Dendritic cell treated with granulocyte-macrophage colony-stimulating factor and Interleukin-4, amounts not matched to agents 40 ng/mL and 50 ng/mL, for 4 days (primary cell): ENCODE data around the gene THAP11.
"Not testable (repeated sequence)": the region's sequence is repeated elsewhere in the genome, so short reads cannot be mapped to it uniquely, and the experiment has no call there.

Experiments
- H3K27ac Mint-ChIP-seq: one replicate; pipeline ENCODE4 v1.8.0; 2022; ENCODE audit warnings: mild to moderate bottlenecking, mixed read lengths
- H3K27me3 Mint-ChIP-seq: one replicate; pipeline ENCODE4 v1.8.0; 2022; ENCODE audit warnings: mild to moderate bottlenecking, mixed read lengths
- H3K36me3 Mint-ChIP-seq: one replicate; pipeline ENCODE4 v1.8.0; 2022; ENCODE audit warnings: low read depth, mixed read lengths
- H3K4me1 Mint-ChIP-seq: one replicate; pipeline ENCODE4 v1.8.0; 2022; ENCODE audit warnings: low read depth, mixed read lengths
- H3K4me3 Mint-ChIP-seq: one replicate; pipeline ENCODE4 v1.8.0; 2022; ENCODE audit warnings: mild to moderate bottlenecking, moderate library complexity, mixed read lengths
- H3K9me3 Mint-ChIP-seq: one replicate; pipeline ENCODE4 v1.8.0; 2022; ENCODE audit warnings: mixed read lengths
- intact Hi-C: fragments of 100-400 bp; cut with micrococcal nuclease; formaldehyde crosslinking; loops from one replicate; pipeline ENCODE4 v1.15.0; 2022

Gene THAP11

GRCh38 chr16:67820608-67821259, 21.4 kb upstream of the THAP11 start:
- Mint-ChIP-seq H3K27me3 (no peaks in the 10 kb centered on the region), H3K36me3 (no peaks in the 10 kb centered on the region), H3K4me3 (no peak overlapping the region), H3K27ac (no peak overlapping the region), H3K4me1 (peaks cover 5% of the 10 kb centered on the region), H3K9me3 (no peaks in the 10 kb centered on the region)
- intact Hi-C loops = no loop called here

- H3K27me3 Mint-ChIP-seq = no peaks in the 10 kb centered on the region
- H3K9me3 Mint-ChIP-seq = no peaks in the 10 kb centered on the region
- intact Hi-C loops = no loop called here
- peaks cover 12% of the 10 kb centered on the region for H3K36me3 Mint-ChIP-seq
- H3K4me1 Mint-ChIP-seq = no peaks in the 10 kb centered on the region
- H3K27ac Mint-ChIP-seq = no peak overlapping the region
- H3K4me3 Mint-ChIP-seq = no peak overlapping the region
Measured at GRCh38 chr16:67822511-67822910, 19.6 kb upstream of the THAP11 start.

GRCh38 chr16:67825119-67825518, 17.0 kb upstream of the THAP11 start:
- Mint-ChIP-seq H3K9me3 (no peaks in the 10 kb centered on the region), H3K27ac (no peak overlapping the region), H3K27me3 (no peaks in the 10 kb centered on the region), H3K36me3 (peaks cover 37% of the 10 kb centered on the region), H3K4me1 (no peaks in the 10 kb centered on the region), H3K4me3 (no peak overlapping the region)
- intact Hi-C loops = no loop called here

- Mint-ChIP-seq H3K36me3 (peaks cover 44% of the 10 kb centered on the region), H3K27me3 (no peaks in the 10 kb centered on the region), H3K27ac (no peak overlapping the region), H3K4me1 (no peaks in the 10 kb centered on the region), H3K9me3 (no peaks in the 10 kb centered on the region), H3K4me3 (no peak overlapping the region)
- intact Hi-C loops = no loop called here
Measured at GRCh38 chr16:67825906-67826305, 16.2 kb upstream of the THAP11 start.

GRCh38 chr16:67828651-67829050, 13.5 kb upstream of the THAP11 start:
- no peaks in the 10 kb centered on the region for H3K27me3 Mint-ChIP-seq
- intact Hi-C loops = no loop called here

GRCh38 chr16:67833030-67833414, 9.1 kb upstream of the THAP11 start:
- Mint-ChIP-seq H3K9me3 (no peaks in the 10 kb centered on the region), H3K27me3 (no peaks in the 10 kb centered on the region), H3K36me3 (peaks cover 47% of the 10 kb centered on the region), H3K27ac (peak overlapping the region; percentile 92), H3K4me1 (peaks cover 17% of the 10 kb centered on the region), H3K4me3 (peak overlapping the region; percentile 98)
- intact Hi-C loops = loop anchor here (1.0 kb wide), 1 partner anchor 27 kb away; the partner anchor contains the start of genes RANBP10 and TSNAXIP1

More at GRCh38 chr16:67828651-67829050, 13.5 kb upstream of the THAP11 start:
- peaks cover 61% of the 10 kb centered on the region for H3K36me3 Mint-ChIP-seq
- H3K4me3 Mint-ChIP-seq = no peak overlapping the region
- no peak overlapping the region for H3K27ac Mint-ChIP-seq
- no peaks in the 10 kb centered on the region for H3K9me3 Mint-ChIP-seq
- peaks cover 15% of the 10 kb centered on the region for H3K4me1 Mint-ChIP-seq

- intact Hi-C loops = loop anchor here (1.0 kb wide), 2 partner anchors 9 to 27 kb away; partner anchors contain the start of genes RANBP10, THAP11 and TSNAXIP1
- peaks cover 41% of the 10 kb centered on the region for H3K36me3 Mint-ChIP-seq
- H3K4me3 Mint-ChIP-seq = peak overlapping the region; percentile 98
- H3K4me1 Mint-ChIP-seq = peaks cover 17% of the 10 kb centered on the region
- H3K27me3 Mint-ChIP-seq = no peaks in the 10 kb centered on the region
- no peaks in the 10 kb centered on the region for H3K9me3 Mint-ChIP-seq
- peak overlapping the region; percentile 92 for H3K27ac Mint-ChIP-seq
Measured at GRCh38 chr16:67833415-67834241, 8.5 kb upstream of the THAP11 start.

- Mint-ChIP-seq H3K4me1 (peaks cover 17% of the 10 kb centered on the region), H3K27ac (no peak overlapping the region), H3K27me3 (no peaks in the 10 kb centered on the region), H3K36me3 (peaks cover 35% of the 10 kb centered on the region), H3K4me3 (no peak overlapping the region), H3K9me3 (no peaks in the 10 kb centered on the region)
- intact Hi-C loops = loop anchor here (1.0 kb wide), 1 partner anchor 8 kb away; the partner anchor contains the start of gene THAP11
Measured at GRCh38 chr16:67834242-67834614, 7.9 kb upstream of the THAP11 start.

- H3K9me3 Mint-ChIP-seq, H3K4me3 Mint-ChIP-seq, H3K27ac Mint-ChIP-seq, H3K27me3 Mint-ChIP-seq, intact Hi-C loops, H3K36me3 Mint-ChIP-seq: not testable (repeated sequence)
- H3K4me1 Mint-ChIP-seq = peaks cover 16% of the 10 kb centered on the region
Measured at GRCh38 chr16:67837190-67837589, 4.9 kb upstream of the THAP11 start.

- H3K4me3 Mint-ChIP-seq = no peak overlapping the region
- no peaks in the 10 kb centered on the region for H3K27me3 Mint-ChIP-seq
- peaks cover 14% of the 10 kb centered on the region for H3K4me1 Mint-ChIP-seq
- H3K36me3 Mint-ChIP-seq = peaks cover 10% of the 10 kb centered on the region
- H3K27ac Mint-ChIP-seq = no peak overlapping the region
- no peaks in the 10 kb centered on the region for H3K9me3 Mint-ChIP-seq
- intact Hi-C loops = no loop called here
Measured at GRCh38 chr16:67837811-67838210, 4.3 kb upstream of the THAP11 start.

GRCh38 chr16:67841198-67841815, 813 bp upstream of the THAP11 start:
- H3K36me3 Mint-ChIP-seq = peaks cover 19% of the 10 kb centered on the region
- intact Hi-C loops = no loop called here
- H3K4me3 Mint-ChIP-seq = peak overlapping the region; percentile 84

GRCh38 chr16:67842509-67843342, 606 bp downstream of the THAP11 start:
- Mint-ChIP-seq H3K27ac (peak overlapping the region; percentile 97), H3K27me3 (no peaks in the 10 kb centered on the region), H3K4me1 (peaks cover 40% of the 10 kb centered on the region), H3K9me3 (no peaks in the 10 kb centered on the region), H3K36me3 (peaks cover 25% of the 10 kb centered on the region), H3K4me3 (peak overlapping the region; percentile 97)
- intact Hi-C loops = loop anchor here (1.0 kb wide), 1 partner anchor 8 kb away; no protein-coding TSS in a partner anchor

More at GRCh38 chr16:67841198-67841815, 813 bp upstream of the THAP11 start:
- peaks cover 36% of the 10 kb centered on the region for H3K4me1 Mint-ChIP-seq
- no peaks in the 10 kb centered on the region for H3K27me3 Mint-ChIP-seq
- H3K9me3 Mint-ChIP-seq = no peaks in the 10 kb centered on the region
- H3K27ac Mint-ChIP-seq = peak overlapping the region; percentile 97

- peaks cover 25% of the 10 kb centered on the region for H3K36me3 Mint-ChIP-seq
Measured at GRCh38 chr16:67843343-67843765, 1.2 kb downstream of the THAP11 start.

More at GRCh38 chr16:67843343-67843765, 1.2 kb downstream of the THAP11 start:
- no peaks in the 10 kb centered on the region for H3K9me3 Mint-ChIP-seq
- H3K27me3 Mint-ChIP-seq = no peaks in the 10 kb centered on the region
- intact Hi-C loops = no loop called here
- peak overlapping the region; percentile 97 for H3K27ac Mint-ChIP-seq
- H3K4me1 Mint-ChIP-seq = peaks cover 46% of the 10 kb centered on the region
- peak overlapping the region; percentile 97 for H3K4me3 Mint-ChIP-seq
